ENCODE results near the gene RAPGEF1. TPM values are rescaled to one million over a fixed set of nuclear protein-coding genes. Genes with fewer than 3 reads are reported as not detected.

Gene RAPGEF1
- total RNA-seq, 1 donor from 2014 or later = 57.9 TPM

DNA sequence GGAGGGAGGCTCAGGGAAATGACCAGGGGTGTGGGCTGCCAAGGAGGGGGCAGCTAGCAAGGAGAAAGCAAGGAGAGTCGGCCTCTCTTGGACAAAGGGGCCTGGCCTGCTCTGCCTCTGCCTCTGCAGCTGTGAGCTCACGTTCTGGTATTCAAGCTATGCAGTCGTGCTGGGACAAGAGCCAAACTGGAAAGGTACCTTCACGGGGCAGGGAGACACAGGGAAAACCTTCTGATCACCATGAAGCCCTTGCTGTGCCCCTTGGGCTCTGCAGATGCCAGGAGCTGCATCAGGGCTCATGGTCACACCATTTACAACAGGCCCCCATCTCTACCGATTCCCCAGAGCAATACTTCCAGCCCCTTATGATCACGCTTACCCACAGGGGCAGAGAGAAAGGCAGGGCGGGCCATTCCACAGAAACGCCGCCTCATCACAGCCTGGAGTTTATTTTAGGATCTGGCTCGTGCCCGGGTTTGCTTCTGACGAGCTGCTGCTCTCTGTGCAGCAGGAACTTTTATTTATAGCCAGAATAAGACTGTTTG, 131.3 kb downstream of the RAPGEF1 start:
- no peaks in the 10 kb centered on the region for H3K9me3 ChIP-seq
- peak overlapping the region; percentile 87 for H3K27ac ChIP-seq
- intact Hi-C loops (cut with DNase I) = loop anchor here (10.0 kb wide), 1 partner anchor 1766 kb away; the partner anchor contains the start of genes STKLD1 and SURF4
- no peaks in the 10 kb centered on the region for H3K27me3 ChIP-seq
- peak; percentile 46 to 80 for TF ChIP-seq POLR2AphosphoS5 (IDR thresholded peaks at IDR 0.05; ENCODE audit: insufficient read depth in 1 of 2, low read depth in 1 of 2)
- TF ChIP-seq POLR2A (IDR thresholded peaks at IDR 0.05) = no peak
- TF ChIP-seq, protein P1, sequence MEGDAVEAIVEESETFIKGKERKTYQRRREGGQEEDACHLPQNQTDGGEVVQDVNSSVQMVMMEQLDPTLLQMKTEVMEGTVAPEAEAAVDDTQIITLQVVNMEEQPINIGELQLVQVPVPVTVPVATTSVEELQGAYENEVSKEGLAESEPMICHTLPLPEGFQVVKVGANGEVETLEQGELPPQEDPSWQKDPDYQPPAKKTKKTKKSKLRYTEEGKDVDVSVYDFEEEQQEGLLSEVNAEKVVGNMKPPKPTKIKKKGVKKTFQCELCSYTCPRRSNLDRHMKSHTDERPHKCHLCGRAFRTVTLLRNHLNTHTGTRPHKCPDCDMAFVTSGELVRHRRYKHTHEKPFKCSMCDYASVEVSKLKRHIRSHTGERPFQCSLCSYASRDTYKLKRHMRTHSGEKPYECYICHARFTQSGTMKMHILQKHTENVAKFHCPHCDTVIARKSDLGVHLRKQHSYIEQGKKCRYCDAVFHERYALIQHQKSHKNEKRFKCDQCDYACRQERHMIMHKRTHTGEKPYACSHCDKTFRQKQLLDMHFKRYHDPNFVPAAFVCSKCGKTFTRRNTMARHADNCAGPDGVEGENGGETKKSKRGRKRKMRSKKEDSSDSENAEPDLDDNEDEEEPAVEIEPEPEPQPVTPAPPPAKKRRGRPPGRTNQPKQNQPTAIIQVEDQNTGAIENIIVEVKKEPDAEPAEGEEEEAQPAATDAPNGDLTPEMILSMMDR (IDR thresholded peaks at IDR 0.05) = no peak
- no peak for DNase-seq (ENCODE audit: extremely low spot score in 2 of 2)
- H3K4me3 ChIP-seq = peak overlapping the region in 1 of 2 donors; percentile 14
- H3K36me3 ChIP-seq = peaks cover 0 to 17% of the 10 kb centered on the region in 2 donors
- H3K4me1 ChIP-seq = peaks cover 40% of the 10 kb centered on the region

DNA sequence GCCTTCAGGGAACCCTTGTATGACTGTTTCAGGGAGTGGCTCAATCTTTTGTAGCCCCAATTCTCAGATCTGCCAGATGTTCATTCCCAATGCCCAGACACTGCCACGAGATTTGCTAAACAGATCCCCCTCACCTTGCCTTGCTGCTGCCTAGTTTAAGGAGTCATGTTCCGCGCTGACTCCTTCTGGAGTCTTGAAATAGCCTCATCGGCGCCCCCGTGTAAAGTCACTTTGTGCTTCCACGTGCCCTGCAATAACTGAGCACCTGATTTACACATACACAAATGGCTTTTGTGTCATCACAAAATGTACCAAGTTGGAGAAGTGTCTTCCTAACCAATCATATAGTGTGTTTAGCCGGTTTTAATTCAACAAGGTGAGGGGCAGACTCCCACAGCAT, 132.3 kb downstream of the RAPGEF1 start:
- H3K4me3 ChIP-seq = no peak overlapping the region
- intact Hi-C loops (cut with DNase I) = loop anchor here (10.0 kb wide), 1 partner anchor 1767 kb away; the partner anchor contains the start of genes STKLD1 and SURF4
- peak overlapping the region; percentile 87 for H3K27ac ChIP-seq
- no peak for TF ChIP-seq POLR2AphosphoS5 (IDR thresholded peaks at IDR 0.05; ENCODE audit: insufficient read depth in 1 of 2, low read depth in 1 of 2)
- DNase-seq (ENCODE audit: extremely low spot score in 2 of 2) = no peak
- no peaks in the 10 kb centered on the region for H3K27me3 ChIP-seq
- no peaks in the 10 kb centered on the region for H3K9me3 ChIP-seq
- peaks cover 0 to 24% of the 10 kb centered on the region in 2 donors for H3K36me3 ChIP-seq
- peaks cover 40% of the 10 kb centered on the region for H3K4me1 ChIP-seq

DNA sequence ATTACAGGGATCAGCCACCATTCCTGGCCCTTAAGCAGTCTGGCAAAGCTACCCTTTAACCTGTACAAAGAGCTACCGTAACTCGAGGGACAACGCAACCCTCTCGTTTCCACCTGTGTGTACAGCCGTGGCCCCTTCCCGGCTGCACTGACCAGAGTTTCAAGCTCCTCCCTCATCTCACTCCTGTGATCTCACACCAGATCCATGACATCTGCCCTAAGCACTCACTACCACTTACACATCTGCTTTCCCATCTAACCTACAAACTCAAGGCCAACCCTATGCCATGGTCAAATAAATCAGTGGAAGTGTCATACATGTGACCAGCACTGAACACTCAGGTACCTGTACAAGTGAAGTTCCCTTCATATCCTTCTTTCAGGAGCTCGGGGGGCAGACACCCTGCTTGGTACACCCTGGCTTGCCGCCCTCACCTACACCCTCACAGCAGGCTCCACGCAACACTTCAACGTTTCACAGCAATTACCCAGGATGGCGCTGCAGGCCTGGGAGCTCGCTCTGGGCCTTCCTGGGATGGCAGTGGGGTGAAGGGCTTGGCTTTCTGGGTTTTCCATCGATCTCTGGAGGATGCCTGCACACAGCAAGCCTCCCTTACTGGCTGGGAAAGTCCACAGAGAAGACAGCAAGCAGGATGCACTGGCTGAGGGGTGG, 132.8 kb downstream of the RAPGEF1 start:
- H3K4me1 ChIP-seq = peaks cover 40% of the 10 kb centered on the region
- no peak overlapping the region for H3K4me3 ChIP-seq
- intact Hi-C loops (cut with DNase I) = loop anchor here (10.0 kb wide), 1 partner anchor 1768 kb away; the partner anchor contains the start of genes STKLD1 and SURF4
- peaks cover 0 to 24% of the 10 kb centered on the region in 2 donors for H3K36me3 ChIP-seq
- no peaks in the 10 kb centered on the region for H3K9me3 ChIP-seq
- no peaks in the 10 kb centered on the region for H3K27me3 ChIP-seq
- H3K27ac ChIP-seq = peak overlapping the region; percentile 87
- TF ChIP-seq POLR2A (IDR thresholded peaks at IDR 0.05) (no peak), POLR2AphosphoS5 (IDR thresholded peaks at IDR 0.05; ENCODE audit: insufficient read depth in 1 of 2, low read depth in 1 of 2) (no peak)
- TF ChIP-seq, protein P1 (IDR thresholded peaks at IDR 0.05) = no peak
- no peak for DNase-seq (ENCODE audit: extremely low spot score in 2 of 2)

DNA sequence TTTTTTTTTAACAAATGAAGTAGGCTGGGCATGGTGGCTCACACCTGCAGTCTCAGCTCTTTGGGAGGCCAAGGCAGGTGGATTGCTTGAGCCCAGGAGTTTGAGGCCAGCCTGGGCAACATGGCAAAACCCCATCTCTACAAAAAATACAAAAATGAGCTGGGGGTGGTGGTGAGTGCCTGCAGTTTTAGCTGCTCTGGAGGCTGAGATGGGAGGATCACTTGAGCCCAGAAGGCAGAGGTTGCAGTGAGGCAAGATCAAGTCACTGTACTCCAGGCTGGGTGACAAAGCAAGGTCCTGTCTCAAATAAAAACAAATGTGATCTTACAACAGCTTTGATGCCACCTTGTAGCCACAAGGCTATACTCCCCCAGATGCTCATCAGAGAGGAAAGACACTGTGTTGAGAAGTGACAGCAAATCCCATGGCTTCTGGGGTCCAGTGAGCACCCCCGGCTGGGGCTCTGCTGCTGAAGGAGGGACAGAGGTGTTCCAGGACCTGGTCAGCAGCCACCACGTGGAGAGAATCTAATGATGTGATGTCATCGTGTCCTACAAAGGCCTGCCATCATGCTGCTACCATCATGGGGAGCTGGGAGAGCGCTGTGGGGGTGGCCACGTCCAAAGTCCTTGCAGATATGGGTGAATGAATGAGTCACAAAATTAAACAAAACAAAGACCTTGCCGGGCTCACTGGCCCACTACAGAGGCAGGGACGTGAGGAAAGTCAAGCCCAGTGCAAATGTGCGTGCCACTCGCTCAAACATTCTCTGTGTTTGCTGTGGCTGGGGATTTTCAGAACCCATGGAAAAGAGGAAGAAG, 133.9 kb downstream of the RAPGEF1 start:
- H3K27ac ChIP-seq = no peak overlapping the region
- TF ChIP-seq POLR2AphosphoS5 (IDR thresholded peaks at IDR 0.05; ENCODE audit: insufficient read depth in 1 of 2, low read depth in 1 of 2) = no peak
- no peak for DNase-seq (ENCODE audit: extremely low spot score in 2 of 2)
- H3K27me3 ChIP-seq = no peaks in the 10 kb centered on the region
- H3K4me3 ChIP-seq = no peak overlapping the region
- peaks cover 32% of the 10 kb centered on the region for H3K4me1 ChIP-seq
- H3K9me3 ChIP-seq = no peaks in the 10 kb centered on the region
- intact Hi-C loops (cut with DNase I) = loop anchor here (10.0 kb wide), 1 partner anchor 1769 kb away; the partner anchor contains the start of genes STKLD1 and SURF4
- H3K36me3 ChIP-seq = peaks cover 0 to 24% of the 10 kb centered on the region in 2 donors

DNA sequence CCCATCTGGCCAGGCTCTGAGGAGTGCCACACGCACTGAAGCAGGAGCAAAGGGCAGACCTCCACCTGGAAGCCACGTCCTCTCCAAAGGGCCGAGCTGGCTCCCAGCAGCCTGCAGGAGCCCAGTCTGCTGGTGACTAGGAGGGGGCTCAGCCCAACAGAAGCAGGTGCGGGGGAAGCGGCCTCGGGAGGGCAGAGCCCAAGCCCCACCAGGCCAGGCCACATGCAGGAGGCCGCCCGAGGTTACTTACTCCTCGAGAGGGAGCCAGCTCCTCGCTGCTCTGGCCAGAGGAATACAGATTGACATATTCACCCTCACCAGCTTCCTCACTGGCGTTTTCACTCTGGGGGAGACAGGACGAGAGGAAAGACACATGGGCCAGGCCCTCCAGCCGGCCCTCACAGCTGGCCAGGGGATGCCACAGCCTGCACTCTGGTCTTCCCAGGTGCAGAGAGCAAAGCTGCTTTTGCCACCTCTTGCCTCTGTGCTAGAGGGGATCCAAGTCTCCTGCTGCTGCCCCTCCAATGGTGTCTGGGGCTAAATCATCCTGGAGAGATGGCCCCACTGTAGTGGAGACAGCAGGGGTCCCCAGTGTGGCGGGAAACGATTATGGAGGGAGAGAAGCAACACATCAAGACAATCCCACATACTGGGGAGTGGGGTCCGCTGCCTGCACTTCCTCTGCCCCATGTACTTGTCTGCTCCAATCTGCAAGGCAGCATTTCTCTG, 136.0 kb downstream of the RAPGEF1 start:
- TF ChIP-seq, protein P1 (IDR thresholded peaks at IDR 0.05) = no peak
- no peak for TF ChIP-seq POLR2A (IDR thresholded peaks at IDR 0.05)
- TF ChIP-seq POLR2AphosphoS5 (IDR thresholded peaks at IDR 0.05; ENCODE audit: insufficient read depth in 1 of 2, low read depth in 1 of 2) = no peak
- no peak for DNase-seq (ENCODE audit: extremely low spot score in 2 of 2)
- no peak overlapping the region for H3K4me3 ChIP-seq
- intact Hi-C loops (cut with DNase I) = loop anchor here (10.0 kb wide), 1 partner anchor 1771 kb away; the partner anchor contains the start of genes STKLD1 and SURF4
- H3K27ac ChIP-seq = no peak overlapping the region
- no peaks in the 10 kb centered on the region for H3K9me3 ChIP-seq
- H3K27me3 ChIP-seq = no peaks in the 10 kb centered on the region
- H3K4me1 ChIP-seq = peaks cover 11% of the 10 kb centered on the region
- peaks cover 0 to 37% of the 10 kb centered on the region in 2 donors for H3K36me3 ChIP-seq

Data from vagina (tissue), 2 donors.